ENCODE measurements around the gene PPP1R8.

- TF ChIP-seq CTCF (IDR thresholded peaks at IDR 0.05) = no peak
- no peak for TF ChIP-seq POLR2A (IDR thresholded peaks at IDR 0.05)
- TF ChIP-seq EP300 (IDR thresholded peaks at IDR 0.05; ENCODE audit: low read depth) = no peak
- no peak for TF ChIP-seq POLR2AphosphoS5 (IDR thresholded peaks at IDR 0.05)
Measured at GRCh38 chr1:27878039-27878438, 47.5 kb downstream of the PPP1R8 start.
